H1 (cell line): ENCODE data around the gene SRRM3. TPM values are rescaled to one million over a fixed set of nuclear protein-coding genes. Genes with fewer than 3 reads are reported as not detected.
A peak's percentile ranks its signal among the peaks of the same experiment; 100 is the strongest.

Experiments used
- CTCF ChIA-PET: fragments of 300-600 bp; sonication (Branson Sonifier 250); formaldehyde crosslinking; loops from one replicate; lab custom pipeline; 2021; ENCODE audit not compliant: partially characterized antibody; lab: Charles Lee
- POLR2A ChIA-PET: fragments of 300-600 bp; sonication (Branson Sonifier 250); formaldehyde crosslinking; loops from one replicate; lab custom pipeline; 2021; ENCODE audit warnings: inconsistent platforms; ENCODE audit not compliant: partially characterized antibody; lab: Charles Lee
- DNase-seq, 2 experiments: peaks; one replicate each; pipeline versions ENCODE4 v3.0.0 to v3.0.0-alpha.2; 2010 to 2022; ENCODE audit warnings: low spot score in 2 of 2, low read depth in 1 of 2, mixed read lengths in 1 of 2
- FAIRE-seq: peaks from 2 replicates; lab custom pipeline; 2011; peaks lifted over from hg19 to GRCh38; lab: Jason Lieb, UNC
- H2AFZ ChIP-seq: 2 replicates; pipeline ENCODE4 v1.8.1; 2012; ENCODE audit warnings: low read length, inconsistent platforms
- H2AK5ac ChIP-seq: 2 replicates; pipeline ENCODE4 v1.6.1; 2013; ENCODE audit warnings: low read depth, low read length
- H2BK120ac ChIP-seq: replicated peaks from 2 replicates; pipeline ENCODE3; 2013; ENCODE audit warnings: low read depth, low read length, inconsistent platforms
- H2BK12ac ChIP-seq: 2 replicates; pipeline ENCODE4 v1.6.1; 2013; ENCODE audit warnings: low read depth, low read length
- H2BK15ac ChIP-seq: 2 replicates; pipeline ENCODE4 v1.6.1; 2013; ENCODE audit warnings: low read length
- H2BK20ac ChIP-seq: 2 replicates; pipeline ENCODE4 v1.6.1; 2013; ENCODE audit warnings: low read length
- H2BK5ac ChIP-seq: 2 replicates; pipeline ENCODE4 v1.6.1; 2013; ENCODE audit warnings: low read depth, low read length
- H3K14ac ChIP-seq: 2 replicates; pipeline ENCODE4 v1.6.1; 2013; ENCODE audit warnings: inconsistent platforms; ENCODE audit not compliant: insufficient read length
- H3K18ac ChIP-seq: 2 replicates; pipeline ENCODE4 v1.6.1; 2013; ENCODE audit warnings: low read length; ENCODE audit errors: extremely low read depth
- H3K23ac ChIP-seq: 2 replicates; pipeline ENCODE4 v1.6.1; 2013; ENCODE audit warnings: inconsistent platforms; ENCODE audit not compliant: insufficient read length
- H3K23me2 ChIP-seq: 2 replicates; pipeline ENCODE4 v1.6.1; 2013; ENCODE audit warnings: low read depth, low read length
- H3K27ac ChIP-seq: 2 replicates; pipeline ENCODE4 v1.6.1; 2011; ENCODE audit warnings: low read depth, low read length, inconsistent platforms
- H3K27me3 ChIP-seq, 4 experiments: replicated peaks in 1 of 4; 1 replicate in 1 of 4; 2 replicates in 3 of 4; pipeline versions ENCODE4 v1.6.1 to v1.8.1; 2011 to 2013; ENCODE audit warnings: low read length in 3 of 4, mild to moderate bottlenecking in 3 of 4, inconsistent platforms in 2 of 4, mixed read lengths in 2 of 4, moderate library complexity in 1 of 4; ENCODE audit not compliant: control insufficient read depth in 3 of 4, insufficient read depth in 3 of 4; ENCODE audit errors: extremely low read depth in 1 of 4
- H3K36me3 ChIP-seq, 4 experiments: 2 replicates each; pipeline versions ENCODE4 v1.6.1 to v1.8.1; 2011 to 2013; ENCODE audit warnings: mild to moderate bottlenecking in 4 of 4, low read length in 3 of 4, moderate library complexity in 2 of 4, control low read depth in 1 of 4, inconsistent platforms in 1 of 4; ENCODE audit not compliant: insufficient read depth in 4 of 4, control insufficient read depth in 2 of 4
- H3K4ac ChIP-seq: replicated peaks from 2 replicates; pipeline ENCODE3; 2013; ENCODE audit warnings: low read length, low read depth, mixed read lengths, inconsistent platforms; ENCODE audit not compliant: insufficient read length
- H3K4me1 ChIP-seq, 4 experiments: replicated peaks in 1 of 4; 1 replicate in 1 of 4; 2 replicates in 3 of 4; pipeline versions ENCODE4 v1.6.1 to v1.8.1; 2011 to 2013; ENCODE audit warnings: low read length in 3 of 4, inconsistent platforms in 2 of 4, mixed read lengths in 1 of 4; ENCODE audit not compliant: insufficient read depth in 4 of 4, control insufficient read depth in 3 of 4
- H3K4me2 ChIP-seq, 2 experiments: 2 replicates each; pipeline versions ENCODE4 v1.6.1 to v1.8.1; 2011 to 2013; ENCODE audit warnings: low read depth in 2 of 2, low read length in 2 of 2, control low read depth in 1 of 2, inconsistent platforms in 1 of 2, mild to moderate bottlenecking in 1 of 2; ENCODE audit not compliant: insufficient read depth in 1 of 2
- H3K4me3 ChIP-seq, 4 experiments: fragments of 200-600, 300-600 bp in 1 of 4; sonication (generic), shearing (Covaris generic), sonication (Bioruptor Twin) in 1 of 4; 2 replicates each; pipeline versions ENCODE4 v1.5.1 to v1.8.1; 2011 to 2016; ENCODE audit warnings: low read length in 4 of 4, low read depth in 3 of 4, control low read depth in 2 of 4, inconsistent platforms in 2 of 4, mild to moderate bottlenecking in 2 of 4, mixed read lengths in 1 of 4, moderate library complexity in 1 of 4; ENCODE audit not compliant: insufficient read depth in 2 of 4; ENCODE audit errors: extremely low read depth in 1 of 4
- H3K56ac ChIP-seq: replicated peaks from 2 replicates; pipeline ENCODE3; 2013; ENCODE audit warnings: low read depth, mild to moderate bottlenecking, mixed read lengths, low read length, inconsistent platforms; ENCODE audit not compliant: insufficient read length
- H3K79me1 ChIP-seq: 2 replicates; pipeline ENCODE4 v1.6.1; 2013; ENCODE audit warnings: low read depth, low read length, control low read depth
- H3K79me2 ChIP-seq, 2 experiments: 2 replicates each; pipeline versions ENCODE4 v1.6.1 to v1.8.1; 2012 to 2013; ENCODE audit warnings: low read length in 2 of 2, mild to moderate bottlenecking in 2 of 2, inconsistent platforms in 1 of 2; ENCODE audit not compliant: insufficient read depth in 2 of 2, control insufficient read depth in 1 of 2
- H3K9ac ChIP-seq, 4 experiments: replicated peaks in 1 of 4; 1 replicate in 1 of 4; 2 replicates in 3 of 4; pipeline versions ENCODE4 v1.6.1 to v1.8.1; 2011 to 2013; ENCODE audit warnings: low read depth in 3 of 4, low read length in 3 of 4, control low read depth in 2 of 4, mild to moderate bottlenecking in 2 of 4, moderate library complexity in 2 of 4, inconsistent platforms in 1 of 4; ENCODE audit errors: extremely low read depth in 1 of 4
- H3K9me3 ChIP-seq, 2 experiments: 2 replicates each; pipeline versions ENCODE4 v1.6.1 to v1.8.1; 2012 to 2013; ENCODE audit warnings: mild to moderate bottlenecking in 2 of 2, moderate library complexity in 2 of 2, control low read depth in 1 of 2, inconsistent platforms in 1 of 2, low read depth in 1 of 2, low read length in 1 of 2, mixed read lengths in 1 of 2; ENCODE audit not compliant: insufficient read depth in 2 of 2
- H4K20me1 ChIP-seq, 2 experiments: replicated peaks in 1 of 2; 2 replicates each; pipeline versions ENCODE3 to v1.8.1; 2011 to 2013; ENCODE audit warnings: inconsistent platforms in 2 of 2, low read length in 2 of 2, mild to moderate bottlenecking in 1 of 2; ENCODE audit not compliant: insufficient read depth in 2 of 2, control insufficient read depth in 1 of 2
- H4K5ac ChIP-seq: 2 replicates; pipeline ENCODE4 v1.6.1; 2013; ENCODE audit warnings: low read length, low read depth, mixed read lengths, inconsistent platforms; ENCODE audit not compliant: insufficient read length
- H4K8ac ChIP-seq: 2 replicates; pipeline ENCODE4 v1.8.0; 2013; ENCODE audit warnings: mild to moderate bottlenecking, moderate library complexity, low read length, inconsistent platforms; ENCODE audit not compliant: insufficient read depth; ENCODE audit errors: extremely low read depth
- H4K91ac ChIP-seq: replicated peaks from 2 replicates; pipeline ENCODE3; 2013; ENCODE audit warnings: low read length, mixed read lengths, inconsistent platforms; ENCODE audit not compliant: insufficient read length
- BCL11A ChIP-seq, 2 experiments: IDR thresholded peaks; one replicate each; pipeline ENCODE4 v1.6.1; 2011; ENCODE audit warnings: low read depth in 2 of 2, low read length in 2 of 2, mild to moderate bottlenecking in 2 of 2
- CBX8 ChIP-seq: fragments of 300-800, 300-1000 bp; sonication (generic); IDR thresholded peaks from 2 replicates; pipeline ENCODE4 v1.7.1; 2016; ENCODE audit warnings: low read depth, low read length, borderline replicate concordance
- CEBPB ChIP-seq: IDR thresholded peaks from 2 replicates; pipeline ENCODE4 v1.6.1; 2012; ENCODE audit warnings: low read depth, low read length
- GABPA ChIP-seq: IDR thresholded peaks from 2 replicates; pipeline ENCODE4 v1.6.1; 2011; ENCODE audit warnings: mild to moderate bottlenecking, low read length, moderate library complexity, borderline replicate concordance; ENCODE audit not compliant: insufficient read depth
- GTF2F1 ChIP-seq: IDR thresholded peaks from 2 replicates; pipeline ENCODE4 v1.6.1; 2012; ENCODE audit warnings: low read depth, low read length, improper control_type of control experiment, borderline replicate concordance
- KDM5A ChIP-seq: fragments of 200-600 bp; IDR thresholded peaks from 2 replicates; pipeline ENCODE4 v1.7.1; 2012; ENCODE audit warnings: mild to moderate bottlenecking, low read length, inconsistent platforms, mixed read lengths
- POLR2AphosphoS5 ChIP-seq: IDR thresholded peaks from 2 replicates; pipeline ENCODE4 v1.6.1; 2011; ENCODE audit warnings: low read depth, low read length
- POU5F1 ChIP-seq: IDR thresholded peaks from 2 replicates; pipeline ENCODE4 v1.6.1; 2011; ENCODE audit warnings: low read depth, mild to moderate bottlenecking, low read length, moderate library complexity
- RBBP5 ChIP-seq: IDR thresholded peaks from 2 replicates; pipeline ENCODE4 v1.7.1; 2012; ENCODE audit warnings: low read depth, mild to moderate bottlenecking, inconsistent platforms, low read length, moderate library complexity, borderline replicate concordance
- SRF ChIP-seq: IDR thresholded peaks from 2 replicates; pipeline ENCODE4 v1.6.1; 2011; ENCODE audit warnings: mild to moderate bottlenecking, low read depth, low read length, moderate library complexity
- TEAD4 ChIP-seq: IDR thresholded peaks from 2 replicates; pipeline ENCODE4 v1.6.1; 2012; ENCODE audit warnings: low read depth, low read length, inconsistent platforms, mixed read lengths
- ZNF274 ChIP-seq: IDR thresholded peaks from 2 replicates; pipeline ENCODE4 v1.7.0; 2012; ENCODE audit warnings: low read length, borderline replicate concordance; ENCODE audit errors: extremely low read depth
- WGBS, 2 experiments: shearing (Covaris generic) in 1 of 2; methylation state at CpG; one replicate each; pipeline versions ENCODE4 v1.1.6 to v1.1.7; 2013 to 2015; ENCODE audit warnings: low lambda C conversion rate in 2 of 2, mixed read lengths in 2 of 2, inconsistent platforms in 1 of 2, low coverage in 1 of 2, missing lambda C conversion rate in 1 of 2; ENCODE audit not compliant: insufficient replicate concordance in 2 of 2, insufficient coverage in 1 of 2, insufficient read length in 1 of 2; ENCODE audit errors: extremely low coverage in 1 of 2, missing lambda C conversion rate in 1 of 2; 5-methylcytosine and 5-hydroxymethylcytosine counted together
- polyA plus RNA-seq, 7 experiments: library from polyadenylated mRNA; depleted of rRNA in 3 of 7; stranded (reverse) in 5 of 7; unstranded in 2 of 7; fragments of >200 nt in 5 of 7; fragments of 200-250 nt in 2 of 7; gene quantifications; 1 replicate in 5 of 7; 2 replicates in 1 of 7; 4 replicates in 1 of 7; pipeline versions ENCODE4 v1.2.1 to v1.2.3, GENCODE V29; 2011 to 2013; ENCODE audit warnings: missing spikeins in 2 of 7, mixed read lengths in 2 of 7
- total RNA-seq: library from RNA; stranded (reverse); fragmentation: NEBNext Ultra II Directional; extraction: Animal tissue kit (Norgen Biotek cat#: 25700); gene quantifications from 2 replicates; pipeline ENCODE4 v1.2.1, GENCODE V29; 2021
- TF ChIP-seq, protein P1 (sequence below): IDR thresholded peaks from 2 replicates; pipeline ENCODE4 v1.6.1; 2012; ENCODE audit warnings: inconsistent platforms

Gene SRRM3
- total and polyA plus RNA-seq, 2 of the 8 experiments (the other 6 are each of a cell fraction or from before 2014, with no cell fraction given) = 10.4 to 17.4 TPM

DNA sequence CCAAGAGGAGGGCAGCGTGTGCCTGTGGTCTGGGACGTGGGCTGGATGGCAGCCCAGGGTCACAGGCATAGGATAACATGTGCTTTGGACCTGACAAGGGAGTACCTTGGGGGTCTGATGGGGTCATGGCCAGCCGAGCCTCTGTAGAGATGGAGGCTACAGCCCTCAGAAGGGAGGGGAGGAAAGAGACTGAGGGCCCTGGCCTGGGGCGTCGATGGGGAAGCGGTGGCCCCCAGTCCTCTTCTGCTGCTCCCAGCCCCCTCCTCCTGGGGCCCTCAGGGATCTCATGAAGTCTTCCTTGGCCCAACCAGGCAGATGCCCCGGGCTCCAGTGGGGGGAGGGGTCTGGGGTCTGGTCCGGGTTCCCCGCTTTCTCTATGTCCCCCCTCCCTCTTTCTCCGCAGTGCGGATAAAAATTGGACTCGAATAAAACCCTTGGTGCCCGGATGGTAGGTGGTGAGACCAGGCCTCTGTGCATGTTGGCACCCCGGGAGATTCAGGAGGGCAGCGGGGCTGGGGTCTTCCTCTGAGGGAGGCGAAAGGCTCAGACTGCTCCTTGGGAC lies 85.2 kb downstream of the SRRM3 start:
- Histone ChIP-seq H4K91ac (no peak overlapping the region), H3K4me1 (peaks cover 0 to 18% (median 10%) of the 10 kb centered on the region in 4 experiments; a peak in 6 of 7 replicates), H3K4me2 (no peak overlapping the region), H2AK5ac (no peak overlapping the region), H3K4ac (no peak overlapping the region), H4K20me1 (peaks cover 0 to 4% of the 10 kb centered on the region in 2 experiments), H4K5ac (no peak overlapping the region), H2BK12ac (peak overlapping the region; percentile 27; the same call in 1 of the 2 replicates), H3K79me1 (peaks cover 3% of the 10 kb centered on the region; the same call in 1 of the 2 replicates), H2BK120ac (no peak overlapping the region), H3K23ac (no peak overlapping the region), H2BK15ac (no peak overlapping the region), H3K36me3 (peaks cover 2 to 8% (median 3%) of the 10 kb centered on the region in 4 experiments; a peak in 4 of 8 replicates), H3K18ac (no peak overlapping the region), H3K56ac (no peak overlapping the region), H2BK20ac (no peak overlapping the region), H3K27ac (no peak overlapping the region), H2BK5ac (no peak overlapping the region), H3K14ac (no peak overlapping the region), H2AFZ (no peak overlapping the region), H3K9ac (no peak overlapping the region), H3K9me3 (no peaks in the 10 kb centered on the region), H3K27me3 (peaks cover 2 to 11% (median 6%) of the 10 kb centered on the region in 4 experiments; a peak in 4 of 7 replicates), H4K8ac (no peak overlapping the region; the same call in 1 of the 2 replicates), H3K23me2 (peaks cover 4% of the 10 kb centered on the region), H3K4me3 (no peak overlapping the region), H3K79me2 (no peaks in the 10 kb centered on the region)
- ChIA-PET POLR2A (interaction anchor here (1.2 to 2.6 kb wide), 4 partner anchors 12 to 27 kb away, joined by 3 to 11 read pairs (median 4); partner anchors contain the start of gene HSPB1), CTCF (interaction anchor here (0.5 to 19.4 kb wide), 3 partner anchors 24 to 1936 kb away, joined by 3 to 426 read pairs (median 4); partner anchors contain the start of gene HSPB1)
- TF ChIP-seq RBBP5 = no peak
- TF ChIP-seq GABPA = no peak
- TF ChIP-seq, protein P1, sequence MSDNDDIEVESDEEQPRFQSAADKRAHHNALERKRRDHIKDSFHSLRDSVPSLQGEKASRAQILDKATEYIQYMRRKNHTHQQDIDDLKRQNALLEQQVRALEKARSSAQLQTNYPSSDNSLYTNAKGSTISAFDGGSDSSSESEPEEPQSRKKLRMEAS = no peak
- TF ChIP-seq CEBPB = no peak
- TF ChIP-seq KDM5A = no peak
- TF ChIP-seq SRF = no peak
- no peak for TF ChIP-seq BCL11A (IDR thresholded peaks at IDR 0.05; ENCODE audit: low read depth in 2 of 2, low read length in 2 of 2)
- TF ChIP-seq POLR2AphosphoS5 = no peak
- no peak for TF ChIP-seq POU5F1
- TF ChIP-seq TEAD4 = no peak
- no peak for TF ChIP-seq ZNF274
- no peak for TF ChIP-seq GTF2F1
- TF ChIP-seq CBX8 = no peak
- FAIRE-seq = no peak
- WGBS, 2 experiments = 92% methylated on average over 14 of the region's 16 CpGs; no CpG with 5 or more reads in 1 of the 2 experiments
- no peak for DNase-seq
